GM19240 (cell line): ENCODE results near the gene SERPINA12.
"Not testable (repeated sequence)": the region's sequence is repeated elsewhere in the genome, so short reads cannot be mapped to it uniquely, and the experiment has no call there.

Experiments
- DNase-seq: peaks from one replicate; pipeline ENCODE4 v3.0.0; 2011; ENCODE audit warnings: low spot score; ENCODE audit not compliant: insufficient read length

The SERPINA12 gene

DNA sequence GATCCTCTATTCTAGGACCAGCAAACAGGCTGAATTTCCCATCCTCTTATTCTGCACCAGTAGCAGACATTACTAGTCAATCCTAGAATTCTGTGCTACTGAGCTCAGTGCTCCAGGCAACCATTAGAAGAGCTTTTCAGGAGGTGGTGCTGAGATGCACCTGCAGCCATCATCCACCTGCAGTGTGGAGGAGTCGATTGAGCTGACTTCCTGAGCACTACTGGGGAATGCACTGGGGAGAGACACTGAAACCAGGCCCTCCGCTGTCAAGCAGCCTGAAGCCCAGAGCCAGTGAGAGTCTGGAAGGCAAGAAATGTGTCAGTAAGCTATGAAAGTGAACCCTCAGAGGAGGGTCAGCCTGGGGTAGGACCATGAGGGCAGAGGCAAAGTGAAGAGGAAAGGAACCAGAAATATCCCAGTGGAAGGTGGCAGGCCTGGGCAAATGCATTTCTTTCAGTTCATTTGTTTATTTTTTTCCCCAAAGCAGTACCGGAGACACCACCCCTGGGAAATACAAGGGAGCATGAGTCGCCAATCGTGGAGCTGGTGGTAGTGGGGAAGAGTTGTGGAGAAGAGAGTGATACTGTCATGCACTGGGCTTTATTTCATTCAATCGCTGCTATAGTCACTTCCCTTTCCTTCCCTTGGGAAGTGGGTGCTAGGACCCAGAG lies 28.9 kb upstream of the SERPINA12 start:
- DNase-seq: no peak

GRCh38 chr14:94536836-94537235 lies 27.6 kb upstream of the SERPINA12 start:
- no peak for DNase-seq

DNA sequence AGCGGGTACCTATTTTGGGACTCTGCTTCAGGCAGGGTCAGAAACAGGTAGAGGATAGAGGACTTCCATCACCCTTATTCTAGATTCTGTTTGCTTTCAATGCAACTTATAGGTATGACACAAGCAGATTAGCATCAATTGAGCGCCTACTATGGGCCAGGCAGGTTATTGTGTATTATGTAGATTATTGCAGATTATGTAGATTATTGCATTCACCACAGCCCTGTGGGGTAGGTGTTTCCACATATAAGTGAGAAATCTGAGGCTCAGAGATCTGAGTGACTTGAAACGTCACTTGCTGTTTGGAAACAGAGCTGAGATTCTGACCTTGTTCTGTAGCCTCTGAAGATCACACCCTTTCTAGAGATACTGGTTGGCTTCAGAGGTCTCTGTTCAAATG lies 26.2 kb upstream of the SERPINA12 start:
- DNase-seq: no peak

- no peak for DNase-seq
Observed at GRCh38 chr14:94532447-94532846, 23.2 kb upstream of the SERPINA12 start.

- DNase-seq: no peak
Observed at GRCh38 chr14:94531187-94531586, 21.9 kb upstream of the SERPINA12 start.

DNA sequence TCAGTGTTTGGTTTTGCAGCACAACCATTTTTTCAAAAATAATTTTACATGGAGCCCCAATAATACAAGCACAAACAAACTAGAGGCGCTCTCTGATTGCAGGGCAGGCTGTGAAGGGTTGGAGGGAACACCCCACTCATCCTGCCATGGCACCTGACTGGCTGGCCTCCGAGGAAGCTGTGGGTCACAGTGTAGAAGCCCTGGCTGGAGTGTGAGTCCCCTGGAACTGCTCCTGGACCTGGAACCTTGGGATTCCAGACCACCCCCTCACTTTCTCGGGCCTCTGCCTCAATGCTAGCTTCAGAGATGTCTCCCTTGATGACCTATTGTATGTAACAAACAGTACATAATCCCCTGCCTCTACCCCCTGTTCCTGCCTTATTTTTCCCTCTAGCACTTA lies 14.8 kb upstream of the SERPINA12 start:
- no peak for DNase-seq

DNA sequence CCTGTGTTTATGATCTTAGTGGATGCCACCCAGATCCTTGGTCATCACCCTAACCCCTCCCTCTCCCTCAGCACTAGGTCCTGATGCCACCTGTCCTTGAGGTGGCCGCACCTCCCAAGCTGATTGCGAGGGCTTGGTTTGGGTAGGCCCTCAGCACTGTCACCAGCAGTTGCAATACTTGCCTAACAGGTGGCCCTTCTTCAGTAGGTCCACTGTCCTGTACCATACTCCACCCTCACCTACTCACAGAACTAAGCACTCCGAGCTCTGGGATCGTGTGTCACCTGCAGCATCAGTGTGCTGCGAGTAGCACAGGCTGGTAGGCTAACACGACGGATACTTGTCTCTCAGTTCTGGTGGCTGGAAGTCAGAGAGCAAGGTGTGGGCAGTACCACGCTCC lies 14.0 kb upstream of the SERPINA12 start:
- no peak for DNase-seq

DNA sequence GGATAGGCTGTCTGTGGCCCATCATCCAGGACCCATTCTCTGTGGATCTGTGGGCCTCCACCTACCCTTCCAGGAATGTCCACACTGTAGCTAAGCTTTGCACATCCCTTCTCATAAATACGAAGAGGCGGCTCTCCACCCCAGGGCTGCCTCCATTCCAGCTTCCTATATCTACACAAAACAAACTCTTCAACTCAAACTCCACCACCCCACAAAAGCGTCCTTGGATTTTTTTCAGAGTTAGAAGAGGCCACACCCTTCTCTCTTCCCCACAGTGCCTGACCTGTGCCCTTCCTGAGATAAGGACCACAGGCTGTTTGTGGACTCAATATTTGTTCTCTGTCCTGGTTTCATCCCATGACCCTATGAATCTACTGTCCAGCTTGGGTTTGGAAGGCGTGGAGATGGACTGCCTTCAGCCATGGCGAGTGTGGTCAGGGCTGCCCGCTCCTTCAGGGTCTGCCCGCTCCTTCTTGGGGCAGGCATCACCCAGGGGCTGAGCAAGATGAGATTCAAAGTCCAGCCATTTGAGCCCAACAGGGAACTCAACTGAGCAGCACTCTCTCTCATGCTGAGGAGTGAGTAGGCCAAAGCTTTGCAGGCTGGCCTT lies 13.0 kb upstream of the SERPINA12 start:
- no peak for DNase-seq

DNA sequence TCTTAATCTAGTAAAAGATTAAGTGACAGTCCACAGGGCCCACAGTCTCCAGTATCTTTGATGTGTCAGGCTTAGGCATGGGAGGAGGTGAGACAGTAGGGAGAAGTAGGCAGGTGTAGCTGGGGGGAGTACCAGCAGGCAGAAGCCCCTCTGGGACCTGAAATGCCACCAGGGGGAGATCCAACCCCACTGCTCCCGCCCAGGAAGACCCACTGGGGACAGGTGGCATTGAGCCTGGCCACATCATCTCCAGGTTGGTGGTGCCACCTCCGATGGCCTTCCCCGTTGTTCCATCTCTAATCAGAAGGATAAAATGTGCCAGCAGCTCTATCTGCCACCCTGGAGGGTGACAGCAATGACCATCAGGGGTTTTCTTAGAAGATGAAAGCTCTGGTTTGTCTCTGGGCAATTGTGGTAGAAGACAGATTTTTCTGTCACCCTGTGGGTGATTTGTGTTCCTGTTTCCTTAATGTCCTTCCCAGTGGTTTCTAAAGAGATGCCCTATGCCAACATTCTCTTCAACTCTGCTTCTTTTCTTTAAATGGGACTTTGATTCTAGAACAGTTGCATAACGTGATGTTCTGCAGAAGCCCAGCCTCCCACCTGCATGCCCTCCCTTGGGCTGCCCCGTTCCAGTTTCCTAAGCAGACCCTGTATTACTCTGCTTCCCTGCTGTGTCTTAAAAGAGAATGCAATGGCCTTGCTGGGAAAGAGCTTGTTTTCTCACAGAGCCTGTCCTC lies 12.3 kb upstream of the SERPINA12 start:
- no peak for DNase-seq

DNA sequence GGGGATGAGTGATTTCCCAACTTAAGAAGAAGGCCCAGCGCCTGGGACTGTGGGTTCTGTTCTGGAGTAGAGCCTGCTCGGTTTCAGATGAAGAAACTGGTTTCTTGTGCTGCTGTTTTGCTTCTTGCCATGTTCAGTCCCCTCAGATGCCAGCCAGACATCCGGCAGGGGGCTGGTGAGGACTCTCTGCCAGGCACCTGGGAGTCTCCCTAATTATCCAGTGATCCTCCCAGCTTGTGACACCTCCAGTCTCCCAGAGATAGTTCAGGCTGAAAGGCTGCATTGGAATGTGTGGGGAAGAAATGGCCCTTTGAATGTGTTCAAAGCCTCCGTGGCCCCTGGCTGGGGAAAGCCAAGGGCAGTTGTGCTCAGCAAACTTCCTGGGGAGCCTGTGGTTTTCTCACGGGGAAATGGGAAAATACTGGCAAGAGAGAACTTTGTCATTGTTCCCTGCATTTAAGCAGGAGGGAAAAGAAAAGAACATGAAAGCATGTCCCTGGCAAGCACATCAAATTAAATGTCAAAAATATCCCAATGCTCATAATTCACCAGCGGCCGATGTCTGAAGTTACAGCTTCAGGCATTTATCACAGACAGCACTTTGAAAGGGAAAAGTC lies 8.5 kb upstream of the SERPINA12 start:
- no peak for DNase-seq

DNA sequence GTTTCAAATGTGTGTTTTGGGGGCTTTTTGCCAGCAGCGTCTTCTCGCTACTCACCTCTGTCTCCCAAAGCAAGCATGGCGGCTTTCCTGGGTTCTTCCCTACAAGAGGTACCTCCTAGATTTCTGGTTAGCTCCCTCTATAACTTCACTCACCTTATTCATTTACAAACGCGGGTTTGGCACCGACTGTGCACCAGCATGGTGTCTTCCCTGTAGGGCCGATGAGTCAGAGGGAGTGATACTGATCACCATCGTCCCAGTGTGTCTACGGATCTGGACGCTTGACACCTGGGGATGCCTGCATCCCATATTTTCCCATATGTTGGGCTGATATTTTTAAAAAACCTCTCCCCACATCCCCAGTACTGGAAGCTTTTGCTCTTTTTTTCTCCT lies 8.0 kb upstream of the SERPINA12 start:
- DNase-seq: no peak

- DNase-seq: no peak
Observed at GRCh38 chr14:94515856-94516255, 6.6 kb upstream of the SERPINA12 start.

- DNase-seq: no peak
Observed at GRCh38 chr14:94515426-94515825, 6.2 kb upstream of the SERPINA12 start.

- no peak for DNase-seq
Observed at GRCh38 chr14:94514351-94514750, 5.1 kb upstream of the SERPINA12 start.

DNA sequence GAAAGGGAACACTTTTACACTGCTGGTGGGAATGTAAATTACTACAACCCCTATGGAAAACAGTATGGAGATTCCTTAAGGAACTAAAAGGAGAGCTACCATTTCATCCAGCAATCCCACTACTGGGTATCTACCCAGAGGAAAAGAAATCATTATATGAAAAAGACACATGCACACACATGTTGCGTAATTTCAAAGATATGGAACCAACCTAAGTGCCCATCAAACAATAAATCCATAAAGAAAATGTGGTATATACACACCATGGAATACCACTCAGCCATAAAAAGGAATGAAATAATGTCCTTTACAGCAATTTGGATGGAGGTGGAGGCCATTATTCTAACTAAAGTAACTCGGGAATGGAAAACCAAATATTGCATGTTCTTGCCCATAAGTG lies 1.2 kb upstream of the SERPINA12 start:
- not testable (repeated sequence) for DNase-seq

- DNase-seq: no peak
Observed at GRCh38 chr14:94505641-94506040, 3.6 kb downstream of the SERPINA12 start.

DNA sequence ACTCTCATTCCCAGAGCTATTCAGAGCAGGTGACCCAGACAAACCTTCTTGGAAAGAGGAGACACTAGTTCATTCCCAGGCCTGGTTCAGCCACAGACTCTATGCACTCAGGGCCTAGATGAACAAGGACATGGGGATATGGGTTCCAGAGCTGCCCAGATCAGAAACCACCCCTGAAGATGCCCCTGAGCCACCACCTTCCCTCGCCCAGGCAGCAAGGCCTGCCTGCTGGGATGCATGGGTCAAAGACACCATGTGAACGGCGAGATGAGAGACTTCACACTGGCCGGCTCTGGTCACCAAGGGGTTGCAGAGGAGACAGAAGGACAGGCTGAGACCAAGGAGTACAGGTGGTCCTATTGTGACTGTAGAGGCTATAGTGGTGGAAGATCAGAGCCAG lies 4.1 kb downstream of the SERPINA12 start:
- no peak for DNase-seq

GRCh38 chr14:94501588-94502516 lies 7.4 kb downstream of the SERPINA12 start:
- DNase-seq: no peak

DNA sequence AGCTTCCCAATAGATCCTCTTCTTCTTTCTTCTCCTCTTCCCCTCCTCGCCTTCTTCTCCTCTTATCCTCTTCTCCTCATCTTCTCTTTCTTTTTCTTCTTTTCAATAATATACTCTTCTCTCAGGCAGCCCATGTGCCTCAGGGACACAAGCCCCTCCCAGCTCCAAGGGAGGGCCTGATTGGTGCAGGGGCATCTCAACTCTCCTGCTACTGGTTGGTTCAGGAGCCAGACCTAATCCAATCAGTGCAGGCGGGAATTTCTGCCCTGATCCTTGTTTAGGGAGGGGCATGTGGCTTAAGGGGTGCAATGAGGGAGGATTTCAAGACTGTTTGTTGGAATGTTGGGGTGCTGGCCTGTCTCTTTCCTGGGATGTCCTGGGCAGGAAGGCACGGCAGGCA lies 9.0 kb downstream of the SERPINA12 start:
- DNase-seq: no peak

DNA sequence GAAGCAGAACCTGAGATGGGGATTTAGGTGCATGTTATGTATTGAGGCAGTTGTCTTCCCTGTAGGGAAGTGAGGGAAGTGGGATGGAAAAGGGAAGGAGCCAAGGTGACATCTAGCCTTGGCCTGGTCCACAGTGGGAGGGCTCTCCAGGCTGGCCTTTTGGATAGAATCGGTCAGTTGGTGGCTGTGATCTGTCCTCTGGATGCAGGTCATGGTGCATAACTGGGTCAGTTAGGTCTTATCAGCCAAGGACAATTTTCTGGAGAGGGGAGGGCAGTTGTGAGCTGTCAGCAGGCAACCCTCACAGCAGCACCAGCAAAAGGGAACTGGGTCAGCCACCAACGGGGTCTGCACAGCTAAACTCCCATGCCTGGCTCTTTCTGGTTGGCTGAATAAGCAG lies 9.6 kb downstream of the SERPINA12 start:
- no peak for DNase-seq

GRCh38 chr14:94498215-94498614 lies 11.1 kb downstream of the SERPINA12 start:
- no peak for DNase-seq
